ENCODE measurements around the gene ABCA13. TPM values are rescaled to one million over a fixed set of nuclear protein-coding genes. Genes with fewer than 3 reads are reported as not detected.

The ABCA13 gene
- total and polyA plus RNA-seq, 2 of the 4 experiments (the other 2 are of a cell fraction), result under 0.01 to 0.07 TPM

DNA sequence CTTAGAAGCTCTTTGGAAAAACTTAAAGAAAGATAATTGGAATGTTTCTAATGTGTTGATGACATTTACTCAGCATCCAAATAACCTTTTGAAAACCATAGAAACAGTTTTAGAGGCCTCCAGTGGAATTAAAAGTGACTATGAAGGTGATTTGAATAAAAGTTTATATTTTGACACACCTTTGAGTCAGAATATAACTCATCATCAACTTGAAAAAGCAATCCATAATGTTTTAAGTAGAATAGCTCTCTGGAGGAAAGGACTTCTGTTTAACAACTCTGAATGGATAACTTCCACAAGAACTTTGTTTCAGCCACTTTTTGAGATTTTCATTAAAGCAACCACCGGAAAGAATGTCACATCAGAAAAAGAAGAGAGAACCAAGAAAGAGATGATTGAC lies 108.2 kb downstream of the ABCA13 start:
- no peak overlapping the region for H3K4me2 ChIP-seq (ENCODE audit: low read depth, low read length)
- no peak overlapping the region for H3K9ac ChIP-seq (ENCODE audit: low read depth, low read length)
- ChIA-PET CTCF (no interaction called here), POLR2A (ENCODE audit: unreplicated experiment) (no interaction called here)
- H4K91ac ChIP-seq (ENCODE audit: insufficient read depth, low read depth, low read length), result no peak overlapping the region
- TF ChIP-seq USF2 (IDR thresholded peaks at IDR 0.05; ENCODE audit: low read depth, low read length), result no peak
- TF ChIP-seq MAFK (IDR thresholded peaks at IDR 0.05; ENCODE audit: low read depth, low read length), result no peak
- TF ChIP-seq CTCF (conservative IDR thresholded peaks at IDR 0.05; ENCODE audit: low read depth, low read length), result no peak
- TF ChIP-seq CEBPB (IDR thresholded peaks at IDR 0.05; ENCODE audit: low read depth, low read length), result no peak
- no peak for TF ChIP-seq RAD21 (IDR thresholded peaks at IDR 0.05; ENCODE audit: low read length)
- TF ChIP-seq FOS (IDR thresholded peaks at IDR 0.05; ENCODE audit: low read depth, low read length), result no peak
- TF ChIP-seq MXI1 (IDR thresholded peaks at IDR 0.05; ENCODE audit: borderline replicate concordance, low read depth, low read length), result no peak
- no peak for TF ChIP-seq RCOR1 (IDR thresholded peaks at IDR 0.05; ENCODE audit: insufficient replicate concordance, low read length)
- no peak for TF ChIP-seq BHLHE40 (IDR thresholded peaks at IDR 0.05; ENCODE audit: low read depth, low read length)
- no peak for TF ChIP-seq NFE2L2 (IDR thresholded peaks at IDR 0.05; ENCODE audit: low read depth, low read length)
- TF ChIP-seq POLR2A (IDR thresholded peaks at IDR 0.05; ENCODE audit: low read depth, low read length), result no peak
- no peak for TF ChIP-seq CHD1 (IDR thresholded peaks at IDR 0.05; ENCODE audit: low read depth, low read length)
- no peak overlapping the region for H2BK15ac ChIP-seq (ENCODE audit: low read depth, low read length)
- no peaks in the 10 kb centered on the region for H3K79me1 ChIP-seq (ENCODE audit: low read depth in 1 of 2, low read length in 2 of 2)
- intact Hi-C loops (cut with micrococcal nuclease), result no loop called here
- in situ Hi-C loops (cut with MboI; ENCODE audit: low sequenced_read_pairs), result no loop called here
- peaks cover 7% of the 10 kb centered on the region; the same call in 1 of the 2 replicates for H3K9me1 ChIP-seq (ENCODE audit: insufficient read depth, low read length)
- no peak overlapping the region for H4K8ac ChIP-seq (ENCODE audit: low read depth in 2 of 2, low read length in 2 of 2)
- no peaks in the 10 kb centered on the region for H3K9me3 ChIP-seq (ENCODE audit: control insufficient read depth, insufficient read depth, low read length)
- no peak overlapping the region for H3K27ac ChIP-seq (ENCODE audit: insufficient read depth, low read length)
- no peak overlapping the region for H3K56ac ChIP-seq (ENCODE audit: extremely low read depth, insufficient read depth, low read length)
- ATAC-seq (ENCODE audit: low read depth), result no peak
- H3K23ac ChIP-seq (ENCODE audit: low read depth, low read length), result no peak overlapping the region
- H3K4me3 ChIP-seq (ENCODE audit: insufficient read depth, low read depth, low read length), result no peak overlapping the region
- dilution Hi-C loops (cut with HindIII; ENCODE audit: low sequenced_read_pairs, unreplicated experiment), result no loop called here
- BruUV-seq (replicated peaks), result no TSS peak
- no peak overlapping the region for H3K18ac ChIP-seq (ENCODE audit: low read depth, low read length)
- H2BK20ac ChIP-seq (ENCODE audit: low read depth, low read length), result no peak overlapping the region
- no peak overlapping the region for H2AFZ ChIP-seq (replicated peaks; ENCODE audit: low read length, poor library complexity)
- peaks cover 7% of the 10 kb centered on the region for H3K4me1 ChIP-seq (ENCODE audit: control insufficient read depth, insufficient read depth, low read length)
- H3K14ac ChIP-seq (replicated peaks; ENCODE audit: low read depth, low read length), result no peak overlapping the region
- no CpG with 5 or more reads among the region's 1 CpG for WGBS, 2 experiments (ENCODE audit: extremely low coverage in 2 of 2, insufficient read length in 1 of 2)
- DNase-seq, result no peak
- no peaks in the 10 kb centered on the region for H4K20me1 ChIP-seq (ENCODE audit: insufficient read depth, low read length)
- no peak overlapping the region for H2BK5ac ChIP-seq (ENCODE audit: low read depth, low read length, poor library complexity, severe bottlenecking)
- no peak overlapping the region for H3K4ac ChIP-seq (ENCODE audit: low read depth, low read length)
- no peaks in the 10 kb centered on the region for H3K36me3 ChIP-seq (ENCODE audit: control insufficient read depth, insufficient read depth, low read length)
- no peak overlapping the region for H2AK5ac ChIP-seq (ENCODE audit: low read depth, low read length)
- no peak overlapping the region for H4K5ac ChIP-seq (ENCODE audit: low read depth, low read length)
- no peak overlapping the region; the same call in 1 of the 2 replicates for H2BK120ac ChIP-seq (ENCODE audit: low read depth, low read length)
- no peak overlapping the region for H2AK9ac ChIP-seq (replicated peaks; ENCODE audit: low read depth, low read length, poor library complexity)
- no peaks in the 10 kb centered on the region for H3K27me3 ChIP-seq (ENCODE audit: control insufficient read depth, insufficient read depth, low read length)
